Stomach (tissue), 4 donors: ENCODE results near the gene GOLIM4.
"Not testable (repeated sequence)": the region's sequence is repeated elsewhere in the genome, so short reads cannot be mapped to it uniquely, and the experiment has no call there.

Experiments
- CTCF ChIP-seq, 7 experiments: fragments of 450-650 bp in 4 of 7; fragments of 200-600 bp in 3 of 7; sonication (generic) in 3 of 7; IDR thresholded peaks; one replicate each; pipeline ENCODE4 v1.5.1; 2016 to 2019; ENCODE audit warnings: antibody characterized with exemption in 7 of 7, control low read depth in 2 of 7, mild to moderate bottlenecking in 1 of 7
- POLR2A ChIP-seq, 4 donors: fragments of 450-650 bp; IDR thresholded peaks; one replicate each; pipeline ENCODE4 v1.6.1; 2016; ENCODE audit warnings: antibody characterized with exemption in 4 of 4, control low read depth in 2 of 4, mild to moderate bottlenecking in 1 of 4, moderate library complexity in 1 of 4
- POLR2AphosphoS5 ChIP-seq, 3 donors: sonication (generic); formaldehyde crosslinking; IDR thresholded peaks; one replicate each; pipeline ENCODE4 v1.6.1; 2016; ENCODE audit warnings: antibody characterized with exemption in 3 of 3

- not testable (repeated sequence) for TF ChIP-seq CTCF, POLR2A, POLR2AphosphoS5 (IDR thresholded peaks at IDR 0.05)
These were observed 34.5 kb upstream of the GOLIM4 start for GRCh38 chr3:168130250-168130649.
